Left ventricle myocardium inferior (tissue), 1 donor: ENCODE measurements around the gene DAPL1. TPM values are rescaled to one million over a fixed set of nuclear protein-coding genes. Genes with fewer than 3 reads are reported as not detected.

Experiments used
- DNase-seq: peaks from one replicate; pipeline ENCODE4 v3.0.0-alpha.2; 2020
- H3K27ac ChIP-seq: fragments of 200-600 bp; replicated peaks from 2 replicates; pipeline ENCODE4 v1.8.0; 2021
- H3K27me3 ChIP-seq: fragments of 200-600 bp; 2 replicates; pipeline ENCODE4 v1.8.0; 2021; ENCODE audit warnings: low read depth
- H3K36me3 ChIP-seq: fragments of 200-600 bp; 2 replicates; pipeline ENCODE4 v1.8.0; 2021
- H3K4me1 ChIP-seq: fragments of 200-600 bp; 2 replicates; pipeline ENCODE4 v1.8.0; 2021
- H3K4me3 ChIP-seq: fragments of 200-600 bp; 2 replicates; pipeline ENCODE4 v1.8.0; 2021; ENCODE audit warnings: mild to moderate bottlenecking, moderate library complexity
- H3K9me3 ChIP-seq: fragments of 200-600 bp; replicated peaks from 2 replicates; pipeline ENCODE4 v1.8.0; 2021
- CTCF ChIP-seq: fragments of 200-600 bp; IDR thresholded peaks from 2 replicates; pipeline ENCODE4 v1.8.0; 2021; ENCODE audit warnings: antibody characterized with exemption, mild to moderate bottlenecking, borderline replicate concordance
- intact Hi-C: fragments of 100-400 bp; cut with micrococcal nuclease; formaldehyde crosslinking; loops from one replicate; pipeline ENCODE4 v1.11.0; 2022
- total RNA-seq: library from RNA; stranded (reverse); fragmentation: NEBNext Ultra II Directional; extraction: Animal tissue kit (Norgen Biotek cat#: 25700); gene quantifications from one replicate; pipeline ENCODE4 v1.2.1, GENCODE V29; 2021
- donor health status: DM: no; HTN: yes; CAD: no; lungs with severe emphysema.

Gene DAPL1
- total RNA-seq, 1 donor from 2014 or later, result not detected

- intact Hi-C loops, result no loop called here
- H3K4me1 ChIP-seq, result no peaks in the 10 kb centered on the region
Measured at GRCh38 chr2:158810731-158811460, 15.8 kb downstream of the DAPL1 start.

GRCh38 chr2:158815166-158815565, 20.0 kb downstream of the DAPL1 start:
- Histone ChIP-seq H3K36me3 (no peaks in the 10 kb centered on the region), H3K27ac (no peak overlapping the region), H3K27me3 (no peaks in the 10 kb centered on the region), H3K4me1 (no peaks in the 10 kb centered on the region), H3K4me3 (no peak overlapping the region), H3K9me3 (no peaks in the 10 kb centered on the region)
- intact Hi-C loops, result no loop called here
- TF ChIP-seq CTCF, result no peak
- no peak for DNase-seq

More at GRCh38 chr2:158810731-158811460, 15.8 kb downstream of the DAPL1 start:
- no peaks in the 10 kb centered on the region for H3K36me3 ChIP-seq
- H3K9me3 ChIP-seq, result no peaks in the 10 kb centered on the region
- H3K27me3 ChIP-seq, result no peaks in the 10 kb centered on the region
- no peak for TF ChIP-seq CTCF
- no peak for DNase-seq
- no peak overlapping the region for H3K27ac ChIP-seq
- no peak overlapping the region for H3K4me3 ChIP-seq

GRCh38 chr2:158815658-158816057, 20.5 kb downstream of the DAPL1 start:
- H3K4me3 ChIP-seq, result no peak overlapping the region
- H3K27me3 ChIP-seq, result no peaks in the 10 kb centered on the region
- no peaks in the 10 kb centered on the region for H3K4me1 ChIP-seq
- H3K27ac ChIP-seq, result no peak overlapping the region
- no peak for DNase-seq
- H3K9me3 ChIP-seq, result no peaks in the 10 kb centered on the region
- no peaks in the 10 kb centered on the region for H3K36me3 ChIP-seq
- no peak for TF ChIP-seq CTCF
- intact Hi-C loops, result no loop called here

GRCh38 chr2:158817588-158817987, 22.5 kb downstream of the DAPL1 start:
- H3K27me3 ChIP-seq, result no peaks in the 10 kb centered on the region
- no peak for TF ChIP-seq CTCF
- intact Hi-C loops, result no loop called here

GRCh38 chr2:158818511-158818910, 23.4 kb downstream of the DAPL1 start:
- no peak overlapping the region for H3K27ac ChIP-seq
- H3K9me3 ChIP-seq, result no peaks in the 10 kb centered on the region
- no peaks in the 10 kb centered on the region for H3K4me1 ChIP-seq
- no peaks in the 10 kb centered on the region for H3K27me3 ChIP-seq
- no peak for DNase-seq
- no peak overlapping the region for H3K4me3 ChIP-seq
- TF ChIP-seq CTCF, result no peak
- H3K36me3 ChIP-seq, result no peaks in the 10 kb centered on the region
- intact Hi-C loops, result no loop called here

More at GRCh38 chr2:158817588-158817987, 22.5 kb downstream of the DAPL1 start:
- Histone ChIP-seq H3K4me3 (no peak overlapping the region), H3K4me1 (no peaks in the 10 kb centered on the region), H3K27ac (no peak overlapping the region), H3K36me3 (no peaks in the 10 kb centered on the region), H3K9me3 (no peaks in the 10 kb centered on the region)
- DNase-seq, result no peak
